Calu3 (cell line): ENCODE data around the gene THOC2. TPM values are rescaled to one million over a fixed set of nuclear protein-coding genes. Genes with fewer than 3 reads are reported as not detected.

Experiments used
- BruUV-seq: library from RNA; stranded (reverse); fragments of 400-500 nt; replicated peaks from 2 replicates; lab custom pipeline; 2021; lab: Mats Ljungman, UMichigan
- CTCF ChIA-PET: fragments of 300-600 bp; sonication (Branson Sonifier 250); formaldehyde crosslinking; loops from one replicate; lab custom pipeline; 2022; ENCODE audit warnings: antibody characterized with exemption; lab: Charles Lee
- DNase-seq: peaks from one replicate; pipeline ENCODE4 v3.0.0; 2022
- H3K27ac Mint-ChIP-seq: one replicate; pipeline ENCODE4 v1.8.0; 2022; ENCODE audit warnings: mixed read lengths; ENCODE audit not compliant: unreplicated experiment
- H3K27me3 Mint-ChIP-seq: one replicate; pipeline ENCODE4 v1.8.0; 2022; ENCODE audit warnings: mixed read lengths; ENCODE audit not compliant: unreplicated experiment
- H3K36me3 Mint-ChIP-seq: one replicate; pipeline ENCODE4 v1.8.0; 2022; ENCODE audit warnings: mild to moderate bottlenecking, moderate library complexity, mixed read lengths; ENCODE audit not compliant: insufficient read depth, unreplicated experiment
- H3K4me1 Mint-ChIP-seq: one replicate; pipeline ENCODE4 v1.8.0; 2022; ENCODE audit warnings: mild to moderate bottlenecking, low read depth, mixed read lengths; ENCODE audit not compliant: unreplicated experiment
- H3K4me3 Mint-ChIP-seq: one replicate; pipeline ENCODE4 v1.8.0; 2022; ENCODE audit warnings: mild to moderate bottlenecking, low read depth, moderate library complexity, mixed read lengths; ENCODE audit not compliant: unreplicated experiment
- H3K9me3 Mint-ChIP-seq: one replicate; pipeline ENCODE4 v1.8.0; 2022; ENCODE audit warnings: low read depth, mixed read lengths; ENCODE audit not compliant: unreplicated experiment
- intact Hi-C: fragments of 100-400 bp; cut with micrococcal nuclease; formaldehyde crosslinking; loops from one replicate; pipeline ENCODE4 v1.10.0; 2022; ENCODE audit not compliant: unreplicated experiment
- total RNA-seq: library from RNA; stranded (reverse); gene quantifications from 2 replicates; pipeline ENCODE4 v1.2.3, GENCODE V29; 2022
- TF ChIP-seq, protein P1 (sequence below): fragments of 200-600 bp; IDR thresholded peaks from one replicate; pipeline ENCODE4 v1.8.0; 2022; ENCODE audit warnings: antibody characterized with exemption; ENCODE audit not compliant: unreplicated experiment

The THOC2 gene
- total RNA-seq, 1 experiment from 2014 or later = 112 TPM

DNA sequence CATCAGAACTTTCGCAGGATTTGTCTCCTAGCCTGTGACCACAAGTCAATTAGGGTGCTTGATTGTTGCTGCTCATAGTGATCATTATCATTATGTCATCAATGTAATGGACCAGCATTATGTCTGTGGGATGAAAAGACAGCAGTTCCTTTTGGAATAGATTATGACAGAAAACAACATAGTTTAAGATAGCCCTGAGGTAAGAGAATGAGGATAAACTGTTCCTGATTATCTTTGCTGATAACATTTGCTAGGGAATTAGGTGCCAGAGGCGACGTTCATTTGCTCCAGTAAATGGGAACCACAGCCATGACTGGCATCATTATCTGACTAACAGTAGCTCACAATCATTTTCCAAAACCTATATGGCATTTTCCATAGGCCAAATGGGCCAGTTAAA is 12.7 kb upstream of the THOC2 start:
- no TSS peak for BruUV-seq
- no peak overlapping the region for H3K4me3 Mint-ChIP-seq
- TF ChIP-seq, protein P1, sequence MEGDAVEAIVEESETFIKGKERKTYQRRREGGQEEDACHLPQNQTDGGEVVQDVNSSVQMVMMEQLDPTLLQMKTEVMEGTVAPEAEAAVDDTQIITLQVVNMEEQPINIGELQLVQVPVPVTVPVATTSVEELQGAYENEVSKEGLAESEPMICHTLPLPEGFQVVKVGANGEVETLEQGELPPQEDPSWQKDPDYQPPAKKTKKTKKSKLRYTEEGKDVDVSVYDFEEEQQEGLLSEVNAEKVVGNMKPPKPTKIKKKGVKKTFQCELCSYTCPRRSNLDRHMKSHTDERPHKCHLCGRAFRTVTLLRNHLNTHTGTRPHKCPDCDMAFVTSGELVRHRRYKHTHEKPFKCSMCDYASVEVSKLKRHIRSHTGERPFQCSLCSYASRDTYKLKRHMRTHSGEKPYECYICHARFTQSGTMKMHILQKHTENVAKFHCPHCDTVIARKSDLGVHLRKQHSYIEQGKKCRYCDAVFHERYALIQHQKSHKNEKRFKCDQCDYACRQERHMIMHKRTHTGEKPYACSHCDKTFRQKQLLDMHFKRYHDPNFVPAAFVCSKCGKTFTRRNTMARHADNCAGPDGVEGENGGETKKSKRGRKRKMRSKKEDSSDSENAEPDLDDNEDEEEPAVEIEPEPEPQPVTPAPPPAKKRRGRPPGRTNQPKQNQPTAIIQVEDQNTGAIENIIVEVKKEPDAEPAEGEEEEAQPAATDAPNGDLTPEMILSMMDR = no peak
- H3K27me3 Mint-ChIP-seq = no peaks in the 10 kb centered on the region
- no peak overlapping the region for H3K27ac Mint-ChIP-seq
- H3K36me3 Mint-ChIP-seq = no peaks in the 10 kb centered on the region
- no peaks in the 10 kb centered on the region for H3K9me3 Mint-ChIP-seq
- H3K4me1 Mint-ChIP-seq = no peaks in the 10 kb centered on the region
- intact Hi-C loops = no loop called here
- DNase-seq = no peak
- CTCF ChIA-PET = no interaction called here

DNA sequence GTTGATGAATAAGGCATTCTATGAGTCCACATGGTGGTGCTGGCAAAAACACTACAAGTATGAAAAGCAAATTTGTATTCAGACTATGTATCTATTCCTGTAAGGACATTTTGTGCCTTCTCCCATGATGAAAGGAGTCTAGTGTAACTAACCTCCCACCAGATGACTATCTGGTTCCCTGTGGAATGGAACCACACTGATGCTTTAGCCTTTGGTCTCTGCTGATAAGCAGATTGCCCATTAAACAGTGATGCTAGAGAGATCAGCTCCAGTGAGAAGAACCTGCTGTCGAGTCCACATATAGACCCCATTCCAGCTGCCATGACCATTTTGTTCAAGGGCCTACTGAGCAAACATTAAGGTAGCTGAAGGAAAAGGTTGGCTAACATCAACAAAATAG is 10.5 kb upstream of the THOC2 start:
- H3K4me1 Mint-ChIP-seq = no peaks in the 10 kb centered on the region
- CTCF ChIA-PET = interaction anchor here (0.7 kb wide), 1 partner anchor 34 kb away, joined by 3 read pairs; no protein-coding TSS in a partner anchor

DNA sequence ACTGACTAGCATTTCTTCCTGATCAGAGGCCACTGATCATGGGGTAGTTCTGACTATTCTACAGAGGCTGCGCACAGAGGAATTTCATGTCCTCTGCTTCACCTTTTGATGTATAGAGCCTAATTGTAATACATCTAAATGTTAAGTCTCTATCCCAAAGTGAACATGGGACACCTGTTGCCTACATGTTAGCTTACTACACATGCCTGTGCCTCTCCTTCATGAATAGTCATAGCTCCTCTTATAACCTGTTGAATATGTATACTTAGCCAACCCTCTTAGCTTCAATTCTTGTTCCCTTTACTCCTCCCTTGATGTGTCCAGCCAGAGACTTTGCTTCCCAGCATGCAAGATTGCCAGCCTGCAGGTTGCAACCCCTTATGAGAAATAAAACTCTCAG is 9.6 kb upstream of the THOC2 start:
- Mint-ChIP-seq H3K36me3 (no peaks in the 10 kb centered on the region), H3K27ac (no peak overlapping the region), H3K4me3 (no peak overlapping the region), H3K9me3 (no peaks in the 10 kb centered on the region), H3K4me1 (no peaks in the 10 kb centered on the region), H3K27me3 (no peaks in the 10 kb centered on the region)
- CTCF ChIA-PET = interaction anchor here (0.5 to 0.7 kb wide), 2 partner anchors 11 to 35 kb away, joined by 3 to 4 read pairs; no protein-coding TSS in a partner anchor
- DNase-seq = no peak
- BruUV-seq = no TSS peak
- TF ChIP-seq, protein P1 = no peak
- intact Hi-C loops = no loop called here

More for the DNA sequence above, 10.5 kb upstream of the THOC2 start:
- H3K4me3 Mint-ChIP-seq = no peak overlapping the region
- intact Hi-C loops = no loop called here
- TF ChIP-seq, protein P1 = no peak
- H3K36me3 Mint-ChIP-seq = no peaks in the 10 kb centered on the region
- no peak overlapping the region for H3K27ac Mint-ChIP-seq
- no peak for DNase-seq
- no TSS peak for BruUV-seq
- H3K27me3 Mint-ChIP-seq = no peaks in the 10 kb centered on the region
- no peaks in the 10 kb centered on the region for H3K9me3 Mint-ChIP-seq

DNA sequence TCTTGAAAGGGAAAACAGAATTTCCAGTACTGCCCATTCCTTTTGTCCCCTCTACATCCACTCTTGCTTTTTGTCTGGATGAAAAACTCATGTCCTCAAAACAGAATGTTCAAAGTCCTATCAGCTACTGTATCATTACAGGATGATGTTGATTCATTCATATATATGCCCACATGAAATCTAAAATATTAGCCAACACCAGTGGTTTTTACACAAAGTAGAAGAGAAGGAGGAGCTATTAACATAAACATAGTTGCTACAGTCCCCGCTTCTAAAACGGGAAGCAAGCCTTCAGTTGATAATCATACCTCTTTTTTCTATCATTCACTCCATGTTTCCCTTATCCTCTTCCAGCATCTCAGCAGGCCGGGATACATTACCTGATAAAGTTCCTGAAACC is 7.7 kb upstream of the THOC2 start:
- no TSS peak for BruUV-seq
- Mint-ChIP-seq H3K27ac (no peak overlapping the region), H3K4me3 (no peak overlapping the region), H3K27me3 (no peaks in the 10 kb centered on the region), H3K9me3 (no peaks in the 10 kb centered on the region), H3K4me1 (no peaks in the 10 kb centered on the region), H3K36me3 (no peaks in the 10 kb centered on the region)
- no peak for DNase-seq
- intact Hi-C loops = no loop called here
- TF ChIP-seq, protein P1 = no peak
- CTCF ChIA-PET = no interaction called here
